NT2/D1 (cell line): ENCODE measurements around the gene RPL13.

Experiments
- YY1 ChIP-seq: IDR thresholded peaks from 2 replicates; pipeline ENCODE4 v1.6.1; 2011; ENCODE audit not compliant: insufficient read length, insufficient read depth
- ZNF274 ChIP-seq: IDR thresholded peaks from 2 replicates; pipeline ENCODE4 v1.6.1; 2011; ENCODE audit warnings: mild to moderate bottlenecking, low read depth, low read length

- no peak for TF ChIP-seq YY1
- no peak for TF ChIP-seq ZNF274
Measured at GRCh38 chr16:89599902-89600301, 39.4 kb downstream of the RPL13 start.
